ENCODE data around the gene NOL4L.

DNA sequence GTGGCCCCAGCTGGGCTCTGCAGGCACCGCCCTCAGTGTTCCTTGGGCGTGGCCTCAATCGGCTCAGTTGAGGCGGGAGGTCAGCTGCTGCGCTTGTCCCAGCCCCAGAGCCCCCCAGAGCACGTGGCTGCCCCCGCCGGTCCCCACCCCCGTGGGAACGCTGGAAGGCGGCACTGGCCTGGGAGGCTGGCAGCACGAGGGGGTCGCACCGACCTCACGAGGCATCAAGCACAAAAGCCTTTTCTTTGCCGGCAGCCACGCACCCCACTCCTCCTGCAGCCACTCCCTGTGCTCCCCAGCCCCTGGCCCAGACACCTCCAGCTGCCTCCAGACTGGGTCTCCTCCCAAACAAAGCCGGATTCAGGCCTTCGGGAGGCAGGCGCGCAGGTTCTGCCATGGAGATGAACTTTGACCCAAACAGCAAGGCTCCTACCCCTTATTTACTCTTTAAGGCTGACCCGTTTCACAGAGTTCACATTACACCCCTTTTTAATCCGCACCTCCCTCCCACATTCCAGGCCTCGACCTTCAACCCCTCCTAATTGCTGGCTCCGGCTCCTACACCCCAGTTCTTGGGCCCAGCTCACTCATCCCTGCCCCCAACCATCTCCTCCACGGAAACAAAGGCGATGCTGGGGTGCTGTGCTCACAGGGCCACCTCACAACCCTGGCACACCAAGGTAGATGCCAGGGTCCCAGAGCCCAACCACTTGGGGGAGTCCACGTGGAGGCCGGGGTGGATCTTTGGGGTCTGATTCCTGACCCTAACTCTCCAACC lies 111.7 kb downstream of the NOL4L start:
- no peak for TF ChIP-seq POLR2AphosphoS5 (IDR thresholded peaks at IDR 0.05; ENCODE audit: low read depth)
- TF ChIP-seq, protein P1, sequence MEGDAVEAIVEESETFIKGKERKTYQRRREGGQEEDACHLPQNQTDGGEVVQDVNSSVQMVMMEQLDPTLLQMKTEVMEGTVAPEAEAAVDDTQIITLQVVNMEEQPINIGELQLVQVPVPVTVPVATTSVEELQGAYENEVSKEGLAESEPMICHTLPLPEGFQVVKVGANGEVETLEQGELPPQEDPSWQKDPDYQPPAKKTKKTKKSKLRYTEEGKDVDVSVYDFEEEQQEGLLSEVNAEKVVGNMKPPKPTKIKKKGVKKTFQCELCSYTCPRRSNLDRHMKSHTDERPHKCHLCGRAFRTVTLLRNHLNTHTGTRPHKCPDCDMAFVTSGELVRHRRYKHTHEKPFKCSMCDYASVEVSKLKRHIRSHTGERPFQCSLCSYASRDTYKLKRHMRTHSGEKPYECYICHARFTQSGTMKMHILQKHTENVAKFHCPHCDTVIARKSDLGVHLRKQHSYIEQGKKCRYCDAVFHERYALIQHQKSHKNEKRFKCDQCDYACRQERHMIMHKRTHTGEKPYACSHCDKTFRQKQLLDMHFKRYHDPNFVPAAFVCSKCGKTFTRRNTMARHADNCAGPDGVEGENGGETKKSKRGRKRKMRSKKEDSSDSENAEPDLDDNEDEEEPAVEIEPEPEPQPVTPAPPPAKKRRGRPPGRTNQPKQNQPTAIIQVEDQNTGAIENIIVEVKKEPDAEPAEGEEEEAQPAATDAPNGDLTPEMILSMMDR (conservative IDR thresholded peaks at IDR 0.05; ENCODE audit: low read depth in 2 of 2) = no peak
- TF ChIP-seq, protein P2, sequence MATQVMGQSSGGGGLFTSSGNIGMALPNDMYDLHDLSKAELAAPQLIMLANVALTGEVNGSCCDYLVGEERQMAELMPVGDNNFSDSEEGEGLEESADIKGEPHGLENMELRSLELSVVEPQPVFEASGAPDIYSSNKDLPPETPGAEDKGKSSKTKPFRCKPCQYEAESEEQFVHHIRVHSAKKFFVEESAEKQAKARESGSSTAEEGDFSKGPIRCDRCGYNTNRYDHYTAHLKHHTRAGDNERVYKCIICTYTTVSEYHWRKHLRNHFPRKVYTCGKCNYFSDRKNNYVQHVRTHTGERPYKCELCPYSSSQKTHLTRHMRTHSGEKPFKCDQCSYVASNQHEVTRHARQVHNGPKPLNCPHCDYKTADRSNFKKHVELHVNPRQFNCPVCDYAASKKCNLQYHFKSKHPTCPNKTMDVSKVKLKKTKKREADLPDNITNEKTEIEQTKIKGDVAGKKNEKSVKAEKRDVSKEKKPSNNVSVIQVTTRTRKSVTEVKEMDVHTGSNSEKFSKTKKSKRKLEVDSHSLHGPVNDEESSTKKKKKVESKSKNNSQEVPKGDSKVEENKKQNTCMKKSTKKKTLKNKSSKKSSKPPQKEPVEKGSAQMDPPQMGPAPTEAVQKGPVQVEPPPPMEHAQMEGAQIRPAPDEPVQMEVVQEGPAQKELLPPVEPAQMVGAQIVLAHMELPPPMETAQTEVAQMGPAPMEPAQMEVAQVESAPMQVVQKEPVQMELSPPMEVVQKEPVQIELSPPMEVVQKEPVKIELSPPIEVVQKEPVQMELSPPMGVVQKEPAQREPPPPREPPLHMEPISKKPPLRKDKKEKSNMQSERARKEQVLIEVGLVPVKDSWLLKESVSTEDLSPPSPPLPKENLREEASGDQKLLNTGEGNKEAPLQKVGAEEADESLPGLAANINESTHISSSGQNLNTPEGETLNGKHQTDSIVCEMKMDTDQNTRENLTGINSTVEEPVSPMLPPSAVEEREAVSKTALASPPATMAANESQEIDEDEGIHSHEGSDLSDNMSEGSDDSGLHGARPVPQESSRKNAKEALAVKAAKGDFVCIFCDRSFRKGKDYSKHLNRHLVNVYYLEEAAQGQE (IDR thresholded peaks at IDR 0.05; ENCODE audit: unreplicated experiment) = no peak
- TF ChIP-seq EZH2 (IDR thresholded peaks at IDR 0.05; ENCODE audit: low read depth, unreplicated experiment) = no peak
- no peak for TF ChIP-seq EZH2phosphoT487 (IDR thresholded peaks at IDR 0.05; ENCODE audit: unreplicated experiment)
- TF ChIP-seq ZNF331 (CRISPR knock-in tag; IDR thresholded peaks at IDR 0.05; ENCODE audit: low read depth) = no peak
- TF ChIP-seq ZNF114 (CRISPR knock-in tag; IDR thresholded peaks at IDR 0.05) = no peak
- no peak for TF ChIP-seq NANOG (IDR thresholded peaks at IDR 0.05; ENCODE audit: borderline replicate concordance)

All from GM23338 (cell line).